ENCODE measurements around the gene PARP6. TPM values are rescaled to one million over a fixed set of nuclear protein-coding genes. Genes with fewer than 3 reads are reported as not detected.

The PARP6 gene
- total RNA-seq, result 68.2 and 72.0 TPM in 2 replicates

DNA sequence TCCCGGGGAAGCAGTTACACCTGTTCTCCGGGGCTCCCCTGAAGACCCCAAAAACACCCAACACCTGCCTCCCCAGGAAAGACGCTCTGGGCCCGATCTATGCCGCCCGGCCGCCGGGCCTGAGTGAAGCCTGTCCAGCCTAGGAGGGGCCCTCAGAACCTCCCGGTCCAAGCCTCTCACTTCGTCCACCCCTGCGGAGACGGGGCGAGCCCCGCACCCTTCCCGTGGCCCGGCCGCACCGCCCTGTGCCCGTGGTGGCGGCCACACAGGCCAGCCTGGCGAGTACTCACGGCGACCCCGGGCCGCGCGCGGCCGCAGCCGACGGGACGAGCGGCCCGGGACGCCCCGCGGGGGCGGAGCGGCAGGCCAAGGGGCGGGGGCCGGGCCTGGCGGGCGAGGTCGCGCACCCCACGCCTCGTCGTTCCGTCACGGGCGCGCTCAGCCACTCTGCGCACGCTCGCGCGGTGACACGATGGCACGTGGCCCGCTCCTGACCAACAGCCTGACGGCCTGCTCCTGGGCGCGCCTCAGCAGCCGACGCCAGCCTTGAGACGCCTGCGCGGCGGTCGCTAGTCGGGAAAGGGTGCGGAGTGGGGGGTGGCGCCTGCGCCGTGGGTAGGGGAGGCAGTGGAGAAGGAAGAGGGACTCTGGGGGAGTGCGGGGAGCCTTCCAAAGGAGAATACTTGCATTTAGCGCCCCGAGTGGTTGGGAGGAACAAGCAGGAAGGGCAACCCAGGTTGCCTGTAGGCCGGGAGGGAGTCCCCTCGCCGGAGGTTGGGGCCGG lies at the start of gene PARP6:
Gene PARP6 (minus strand): TSS at position 342 of the 784 bp plus-strand sequence. CDS start 5,077 bp downstream, outside the sequence.
- intact Hi-C loops (cut with micrococcal nuclease), result loop anchor here (1.0 to 2.0 kb wide), 11 partner anchors 34 to 510 kb away; partner anchors contain the start of genes ADPGK, BBS4, CELF6 and HEXA

GRCh38 chr15:72319985-72320671 lies 47.8 kb upstream of the PARP6 start, which contains the start of gene CELF6:
Gene CELF6, minus strand, starts transcription at chr15:72320157. Its CDS starts 283 bp downstream, at chr15:72319874.
- intact Hi-C loops (cut with micrococcal nuclease), result loop anchor here (1.0 to 2.0 kb wide), 6 partner anchors 47 to 367 kb away; partner anchors contain the start of genes BBS4, HIGD2B, MYO9A and PARP6

GRCh38 chr15:72319360-72319984 lies 47.1 kb upstream of the PARP6 start:
- intact Hi-C loops (cut with micrococcal nuclease), result no loop called here

DNA sequence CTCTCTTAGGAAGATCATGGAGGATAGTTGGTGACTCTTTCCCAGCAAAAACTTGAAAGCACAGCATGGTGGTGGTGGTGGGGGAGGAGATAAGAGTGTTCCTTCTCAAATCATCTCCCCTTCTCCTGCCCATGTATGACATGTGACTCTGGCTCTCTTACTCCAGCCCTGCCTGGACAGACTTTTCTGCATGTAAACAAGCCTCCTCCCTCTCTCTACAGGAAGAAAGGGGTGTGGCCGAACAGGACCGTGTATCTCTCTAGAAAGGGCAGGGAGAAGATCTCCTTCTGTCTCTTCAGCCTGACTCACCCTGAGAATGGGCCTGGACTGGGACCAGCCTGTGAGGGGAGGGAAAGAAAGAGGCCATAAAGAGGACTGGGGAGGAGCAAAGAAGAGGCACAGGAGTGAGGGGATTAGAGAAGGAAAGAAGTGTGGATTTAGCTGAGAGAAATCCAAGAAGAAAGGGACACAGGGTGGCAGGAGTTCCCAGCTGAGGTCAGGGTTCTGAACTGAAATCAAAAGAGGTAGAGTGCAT lies 46.1 kb upstream of the PARP6 start:
- intact Hi-C loops (cut with micrococcal nuclease), result no loop called here

DNA sequence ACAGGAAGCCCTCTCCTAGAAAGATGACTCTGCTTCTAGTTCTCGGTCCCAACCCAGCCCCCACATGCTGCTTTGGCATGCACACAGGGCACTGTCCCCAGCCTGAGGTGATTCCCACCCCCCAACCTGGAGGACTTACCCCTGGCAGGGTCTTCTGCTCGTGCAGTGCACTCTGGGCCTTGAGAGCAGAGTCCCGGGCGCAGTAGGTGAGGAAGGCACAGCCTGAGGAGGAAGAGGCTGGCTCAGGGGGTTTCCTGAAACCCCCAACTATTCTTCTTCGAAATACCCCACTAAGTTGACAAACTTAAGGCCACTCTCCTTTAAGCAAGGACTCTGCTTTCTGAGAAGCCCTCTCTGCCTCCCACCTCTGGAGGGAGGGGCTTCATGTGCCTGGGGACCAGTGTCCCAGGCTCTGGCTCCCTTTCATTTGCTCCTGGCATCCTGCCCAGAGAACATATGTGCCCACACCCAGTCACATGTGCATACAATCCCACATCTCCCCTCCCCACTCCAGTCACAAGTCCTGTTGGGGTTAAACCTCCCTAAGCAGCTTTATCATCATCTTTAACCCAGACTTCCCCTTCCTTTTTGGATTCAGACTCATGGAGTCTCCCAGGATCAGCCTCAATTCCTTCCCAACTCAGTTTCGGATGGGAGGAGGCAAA lies 43.5 kb upstream of the PARP6 start:
- intact Hi-C loops (cut with micrococcal nuclease), result no loop called here

- intact Hi-C loops (cut with micrococcal nuclease), result loop anchor here (2.0 kb wide), 1 partner anchor 63 kb away; the partner anchor contains the start of gene HEXA
These were observed 41.5 kb upstream of the PARP6 start for GRCh38 chr15:72313881-72314280.

DNA sequence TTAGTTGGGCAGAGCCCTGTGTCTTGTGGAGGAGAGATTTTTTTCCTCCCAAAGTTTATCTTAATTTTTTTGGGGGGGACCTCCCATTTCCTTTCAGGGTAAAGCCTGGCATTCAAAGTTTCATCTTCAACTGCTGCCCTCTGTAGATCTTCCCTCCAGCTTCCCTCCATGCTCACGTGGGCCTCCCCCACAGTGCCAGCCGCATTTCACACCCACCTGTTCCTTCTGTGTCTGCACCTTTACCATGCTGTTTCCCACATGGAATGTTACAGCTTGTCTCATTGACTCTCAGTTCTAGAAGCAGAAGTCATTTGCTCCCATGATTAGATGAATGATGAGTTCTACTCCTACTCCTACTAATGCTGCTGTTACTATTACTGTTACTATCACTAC lies 41.1 kb upstream of the PARP6 start:
- intact Hi-C loops (cut with micrococcal nuclease), result loop anchor here (2.0 kb wide), 1 partner anchor 63 kb away; the partner anchor contains the start of gene HEXA

GRCh38 chr15:72312605-72313447 lies 40.5 kb upstream of the PARP6 start:
- intact Hi-C loops (cut with micrococcal nuclease), result loop anchor here (1.0 to 2.0 kb wide), 3 partner anchors 64 to 220 kb away; partner anchors contain the start of genes ARIH1 and HEXA

- intact Hi-C loops (cut with micrococcal nuclease), result loop anchor here (10.0 kb wide), 1 partner anchor 478 kb away; the partner anchor contains the start of gene ADPGK
These were observed 34.7 kb upstream of the PARP6 start for GRCh38 chr15:72307026-72307425.

DNA sequence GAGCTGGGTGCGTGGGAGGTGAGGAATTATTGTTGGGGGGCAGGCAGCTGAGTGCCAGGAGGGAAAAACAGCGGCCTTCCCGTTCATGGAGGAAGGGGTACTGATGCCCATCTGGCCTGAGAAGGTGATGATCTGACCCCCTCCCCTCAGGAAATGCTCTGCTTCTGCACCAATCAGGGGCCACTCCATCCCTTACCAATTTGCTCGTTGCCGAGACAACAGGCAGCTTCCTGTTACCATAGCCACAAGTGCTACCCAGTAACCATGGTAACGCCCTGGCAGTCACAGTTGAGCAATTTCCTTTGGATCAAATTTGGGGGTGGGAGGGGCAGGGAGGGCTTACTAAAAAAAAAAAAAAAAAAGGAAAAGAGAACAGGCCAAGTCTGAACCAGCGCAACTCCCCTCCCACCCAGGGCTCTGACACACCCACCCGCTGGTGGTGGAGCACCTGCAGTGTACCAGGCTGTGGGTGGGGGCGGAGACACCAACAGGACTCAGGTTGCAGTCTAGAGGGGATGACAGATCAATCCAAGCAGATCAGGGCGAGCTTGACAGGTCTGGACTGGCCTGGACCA lies 33.9 kb upstream of the PARP6 start:
- intact Hi-C loops (cut with micrococcal nuclease), result loop anchor here (1.0 to 10.0 kb wide), 3 partner anchors 34 to 479 kb away; partner anchors contain the start of genes ADPGK, ARIH1 and PARP6

DNA sequence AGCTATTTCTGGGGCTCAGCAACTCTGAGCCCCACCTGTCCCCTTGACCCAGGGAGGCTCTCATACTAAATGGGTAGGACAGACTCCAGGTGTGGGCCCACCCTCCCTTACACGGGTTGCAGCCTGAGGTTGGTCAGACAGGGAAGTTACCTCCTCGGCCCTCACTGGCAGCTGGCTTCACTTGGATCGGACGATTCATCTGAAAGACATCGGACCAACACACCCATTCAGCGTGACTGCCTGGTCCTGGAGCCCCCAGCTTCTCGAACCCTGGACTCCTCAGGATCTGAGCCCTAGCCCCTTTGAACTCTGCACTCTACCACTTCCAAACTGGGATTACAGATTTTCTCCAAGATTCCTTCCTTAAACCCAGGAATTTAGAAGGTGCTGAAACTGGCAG lies 32.2 kb upstream of the PARP6 start:
- intact Hi-C loops (cut with micrococcal nuclease), result loop anchor here (10.0 kb wide), 1 partner anchor 480 kb away; the partner anchor contains the start of gene ADPGK

GRCh38 chr15:72302955-72303354 lies 30.6 kb upstream of the PARP6 start:
- intact Hi-C loops (cut with micrococcal nuclease), result loop anchor here (10.0 kb wide), 1 partner anchor 482 kb away; the partner anchor contains the start of gene ADPGK

- intact Hi-C loops (cut with micrococcal nuclease), result no loop called here
These were observed 17.4 kb upstream of the PARP6 start for GRCh38 chr15:72289597-72290325.

DNA sequence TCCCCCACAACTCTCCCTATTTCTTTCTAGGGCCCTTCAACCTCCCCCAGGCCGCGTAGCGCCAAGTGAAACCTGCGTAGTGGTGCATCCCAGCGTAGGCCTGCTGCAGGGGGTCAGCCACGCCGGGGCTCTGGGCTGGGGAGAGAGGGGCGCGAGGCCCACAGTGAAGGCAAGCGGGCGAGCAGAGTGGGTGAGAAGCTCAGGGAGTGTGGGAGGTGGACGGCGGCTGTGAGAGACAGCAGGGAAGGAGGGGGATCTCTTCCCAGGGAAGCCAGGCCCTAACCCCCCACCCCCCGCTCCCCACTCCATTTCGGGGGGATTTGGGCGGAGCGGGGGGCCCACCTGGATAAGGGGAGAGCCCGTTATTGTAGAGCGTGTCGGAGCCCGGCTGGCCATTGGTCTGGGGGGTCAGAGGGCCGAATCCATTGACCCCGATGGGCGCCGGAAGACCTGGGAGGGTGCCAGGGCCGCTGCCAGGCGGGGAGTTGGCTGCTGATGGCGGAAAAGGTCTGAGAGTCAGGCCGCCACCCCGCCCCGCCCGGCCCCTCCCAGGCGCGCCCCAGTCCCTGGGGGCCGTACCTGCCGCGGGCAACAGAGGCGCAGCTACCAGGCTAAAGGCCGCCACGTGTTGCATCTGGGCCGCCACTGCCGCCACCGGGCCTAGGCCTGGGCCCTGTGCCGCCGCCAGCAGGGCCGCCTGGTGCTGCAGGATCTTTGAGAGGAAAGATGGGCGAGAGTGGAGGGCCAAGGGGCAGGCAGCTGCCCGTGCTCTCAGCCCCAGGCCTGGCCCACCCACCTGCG lies 16.6 kb upstream of the PARP6 start:
- intact Hi-C loops (cut with micrococcal nuclease), result no loop called here

GRCh38 chr15:72285927-72286516 lies 13.7 kb upstream of the PARP6 start:
- intact Hi-C loops (cut with micrococcal nuclease), result loop anchor here (1.0 kb wide), 1 partner anchor 87 kb away; no protein-coding TSS in a partner anchor

GRCh38 chr15:72285402-72285801 lies 13.0 kb upstream of the PARP6 start:
- intact Hi-C loops (cut with micrococcal nuclease), result no loop called here

- intact Hi-C loops (cut with micrococcal nuclease), result no loop called here
These were observed 12.4 kb upstream of the PARP6 start for GRCh38 chr15:72284781-72285180.

Measured in T-helper 1 cell treated with Interleukin-12 subunit alpha and Interleukin-12 subunit beta and Interleukin-4 antibody, amounts not matched to agents 30 ng/mL and 1 ng/mL, for 36 hours (primary cell).